Kidney (tissue), 14 donors: ENCODE results near the gene LAPTM5. TPM values are rescaled to one million over a fixed set of nuclear protein-coding genes. Genes with fewer than 3 reads are reported as not detected.

Experiments
- DNase-seq, 5 donors: peaks; one replicate each; pipeline ENCODE4 v3.0.0-alpha.2; 2013 to 2020
- FAIRE-seq: peaks from 2 replicates; lab custom pipeline; 2012; peaks lifted over from hg19 to GRCh38; lab: Jason Lieb, UNC
- H3K27ac ChIP-seq, 2 donors: one replicate each; pipeline ENCODE4 v1.7.0; 2013; ENCODE audit warnings: low read depth in 2 of 2, low read length in 2 of 2, inconsistent platforms in 1 of 2
- H3K27me3 ChIP-seq: one replicate; pipeline ENCODE4 v1.7.1; 2013; ENCODE audit warnings: low read length, inconsistent platforms; ENCODE audit not compliant: control insufficient read depth, insufficient read depth
- H3K36me3 ChIP-seq, 3 donors: one replicate each; pipeline versions ENCODE4 v1.7.0 to v1.7.1; 2013; ENCODE audit warnings: low read length in 3 of 3, control low read depth in 1 of 3, inconsistent platforms in 1 of 3; ENCODE audit not compliant: insufficient read depth in 3 of 3, control insufficient read depth in 2 of 3
- H3K4me1 ChIP-seq, 3 donors: one replicate each; pipeline versions ENCODE4 v1.7.0 to v1.7.1; 2013; ENCODE audit warnings: low read length in 3 of 3, inconsistent platforms in 1 of 3, low read depth in 1 of 3; ENCODE audit not compliant: control insufficient read depth in 2 of 3, insufficient read depth in 2 of 3
- H3K4me3 ChIP-seq, 3 donors: one replicate each; pipeline versions ENCODE4 v1.7.0 to v1.8.1; 2013; ENCODE audit warnings: low read length in 3 of 3, control low read depth in 1 of 3, inconsistent platforms in 1 of 3
- H3K9ac ChIP-seq, 3 donors: one replicate each; pipeline versions ENCODE4 v1.7.0 to v1.7.1; 2013; ENCODE audit warnings: low read length in 3 of 3, control low read depth in 1 of 3, inconsistent platforms in 1 of 3
- H3K9me3 ChIP-seq, 3 donors: one replicate each; pipeline versions ENCODE4 v1.7.0 to v1.7.1; 2013; ENCODE audit warnings: low read length in 3 of 3, control low read depth in 1 of 3, inconsistent platforms in 1 of 3; ENCODE audit not compliant: control insufficient read depth in 2 of 3, insufficient read depth in 1 of 3
- intact Hi-C: fragments of 100-400 bp; cut with DNase I; formaldehyde crosslinking; loops from one replicate; pipeline ENCODE4 v1.11.1; 2022
- polyA plus RNA-seq: library from polyadenylated mRNA; stranded (reverse); fragments of 350-450 nt; fragmentation: Illumina TruSeq; extraction: RNeasy Lipid Tissue Mini Kit (QIAGEN cat#74804); gene quantifications from one replicate; pipeline ENCODE4 v1.2.3, GENCODE V29; 2014; ENCODE audit warnings: low read depth, low replicate concordance; ENCODE audit not compliant: insufficient read depth
- total RNA-seq: library from RNA; stranded (reverse); fragmentation: NEBNext Ultra II Directional; extraction: Animal tissue kit (Norgen Biotek cat#: 25700); gene quantifications from one replicate; pipeline ENCODE4 v1.2.1, GENCODE V29; 2021
- TF ChIP-seq, protein P1 (sequence below): IDR thresholded peaks from 3 replicates; pipeline ENCODE4 v1.5.1; 2012; ENCODE audit warnings: mild to moderate bottlenecking, moderate library complexity, borderline replicate concordance; ENCODE audit not compliant: insufficient read depth; ENCODE audit errors: extremely low read depth
- donor health status: control.
- donor health status: control.
- donor health status: control.
- donor health status: control.
- donor health status: control.
- donor health status: DM: yes; HTN: yes; CAD: no.
- donor health status: Normal renal cell carcinoma (clear cell type).

LAPTM5 gene
- total and polyA plus RNA-seq, 2 donors from 2014 or later: 23.5 to 108 TPM

DNA sequence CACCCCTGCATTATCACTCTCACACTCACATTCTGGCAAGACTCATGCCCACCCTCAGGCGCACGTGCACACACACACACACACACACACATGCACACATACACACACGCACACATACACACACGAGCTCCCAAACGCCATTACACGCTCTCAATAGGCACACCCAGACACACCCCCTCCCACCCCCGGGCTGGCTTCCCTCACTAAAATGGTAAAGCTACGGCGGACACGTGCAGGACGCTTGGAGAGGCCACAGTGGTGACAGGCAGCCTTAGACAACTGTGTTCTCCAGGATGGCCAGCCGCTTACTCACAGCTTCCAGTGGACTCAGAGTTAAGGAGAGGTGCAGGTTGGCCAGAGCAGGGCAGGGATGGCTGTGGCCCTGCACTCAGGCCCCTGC lies 44.3 kb downstream of the LAPTM5 start:
- FAIRE-seq (no peak), DNase-seq (no peak)
- no peak overlapping the region for H3K9ac ChIP-seq
- no peaks in the 10 kb centered on the region for H3K4me1 ChIP-seq
- H3K27ac ChIP-seq: no peak overlapping the region
- H3K4me3 ChIP-seq: no peak overlapping the region
- intact Hi-C loops: no loop called here
- no peaks in the 10 kb centered on the region for H3K36me3 ChIP-seq
- no peaks in the 10 kb centered on the region for H3K27me3 ChIP-seq
- peaks cover 0 to 5% (median 0%) of the 10 kb centered on the region in 3 donors for H3K9me3 ChIP-seq
- TF ChIP-seq, protein P1, sequence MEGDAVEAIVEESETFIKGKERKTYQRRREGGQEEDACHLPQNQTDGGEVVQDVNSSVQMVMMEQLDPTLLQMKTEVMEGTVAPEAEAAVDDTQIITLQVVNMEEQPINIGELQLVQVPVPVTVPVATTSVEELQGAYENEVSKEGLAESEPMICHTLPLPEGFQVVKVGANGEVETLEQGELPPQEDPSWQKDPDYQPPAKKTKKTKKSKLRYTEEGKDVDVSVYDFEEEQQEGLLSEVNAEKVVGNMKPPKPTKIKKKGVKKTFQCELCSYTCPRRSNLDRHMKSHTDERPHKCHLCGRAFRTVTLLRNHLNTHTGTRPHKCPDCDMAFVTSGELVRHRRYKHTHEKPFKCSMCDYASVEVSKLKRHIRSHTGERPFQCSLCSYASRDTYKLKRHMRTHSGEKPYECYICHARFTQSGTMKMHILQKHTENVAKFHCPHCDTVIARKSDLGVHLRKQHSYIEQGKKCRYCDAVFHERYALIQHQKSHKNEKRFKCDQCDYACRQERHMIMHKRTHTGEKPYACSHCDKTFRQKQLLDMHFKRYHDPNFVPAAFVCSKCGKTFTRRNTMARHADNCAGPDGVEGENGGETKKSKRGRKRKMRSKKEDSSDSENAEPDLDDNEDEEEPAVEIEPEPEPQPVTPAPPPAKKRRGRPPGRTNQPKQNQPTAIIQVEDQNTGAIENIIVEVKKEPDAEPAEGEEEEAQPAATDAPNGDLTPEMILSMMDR: no peak

DNA sequence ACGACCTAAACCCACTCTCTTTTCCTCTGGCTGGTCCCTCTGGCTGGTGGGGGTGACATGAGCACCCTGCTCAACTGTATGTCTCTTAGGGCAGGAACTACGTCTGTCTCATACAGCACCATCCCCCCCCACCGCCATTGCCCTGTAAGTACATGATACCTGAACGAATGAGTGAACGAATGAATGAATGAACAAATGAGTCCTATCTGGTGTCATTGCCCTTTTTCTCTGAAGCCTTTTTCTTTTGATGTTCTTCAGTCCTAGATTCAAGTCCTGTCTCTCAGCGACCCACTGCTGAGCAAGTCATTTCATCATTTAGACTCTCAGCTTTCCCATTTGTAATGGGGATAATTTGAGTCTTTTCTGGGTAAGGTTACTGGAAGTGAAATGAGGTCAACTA lies 45.0 kb downstream of the LAPTM5 start:
- Histone ChIP-seq H3K36me3 (no peaks in the 10 kb centered on the region), H3K9me3 (peaks cover 0 to 5% (median 0%) of the 10 kb centered on the region in 3 donors), H3K4me3 (no peak overlapping the region), H3K4me1 (no peaks in the 10 kb centered on the region), H3K27ac (no peak overlapping the region), H3K9ac (no peak overlapping the region), H3K27me3 (no peaks in the 10 kb centered on the region)
- no peak for DNase-seq
- FAIRE-seq: no peak
- TF ChIP-seq, protein P1: no peak
- intact Hi-C loops: no loop called here

DNA sequence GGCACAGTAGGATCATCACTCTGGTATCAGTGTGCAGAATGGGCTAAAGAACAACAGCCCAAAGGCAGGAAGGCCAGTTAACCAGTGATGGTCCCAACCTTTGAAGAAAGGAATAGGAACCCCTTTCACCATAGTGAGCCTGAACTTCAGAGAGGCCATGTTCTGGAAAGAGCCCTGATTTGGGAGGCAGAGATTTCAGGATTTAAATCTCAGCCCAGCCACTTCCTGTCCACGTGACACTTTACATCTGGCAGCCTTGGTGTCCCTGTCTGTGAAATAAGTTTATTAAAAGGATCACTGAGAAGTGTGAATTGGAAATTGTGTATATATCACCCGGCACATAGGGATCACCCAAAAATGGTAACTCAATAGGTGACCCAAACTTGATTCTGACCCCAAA lies 47.2 kb downstream of the LAPTM5 start:
- no peaks in the 10 kb centered on the region for H3K4me1 ChIP-seq
- intact Hi-C loops: no loop called here
- no peaks in the 10 kb centered on the region for H3K27me3 ChIP-seq
- H3K36me3 ChIP-seq: no peaks in the 10 kb centered on the region
- TF ChIP-seq, protein P1: no peak
- H3K27ac ChIP-seq: no peak overlapping the region
- H3K9me3 ChIP-seq: peaks cover 0 to under 1% (median 0%) of the 10 kb centered on the region in 3 donors
- no peak for FAIRE-seq
- H3K4me3 ChIP-seq: no peak overlapping the region
- DNase-seq: no peak
- H3K9ac ChIP-seq: no peak overlapping the region

DNA sequence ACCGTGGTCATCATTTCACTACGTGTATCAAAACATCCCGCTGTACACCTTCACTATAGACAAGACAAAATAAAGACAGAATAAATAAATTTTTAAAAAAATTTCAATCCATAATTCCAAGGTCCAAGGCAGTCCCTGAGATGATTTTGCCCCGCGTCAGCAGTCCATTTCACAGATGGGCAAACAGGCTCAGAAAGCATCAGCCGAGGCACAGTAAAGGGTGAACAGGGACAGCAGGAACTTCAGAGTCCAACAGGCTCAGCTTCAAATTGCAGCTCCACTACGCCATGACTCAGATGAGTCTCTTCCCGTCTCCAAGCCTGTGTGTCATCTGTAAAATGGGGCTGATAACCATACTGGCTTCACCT lies 49.2 kb downstream of the LAPTM5 start:
- Histone ChIP-seq H3K4me3 (no peak overlapping the region), H3K27ac (no peak overlapping the region), H3K9ac (no peak overlapping the region), H3K9me3 (no peaks in the 10 kb centered on the region), H3K4me1 (no peaks in the 10 kb centered on the region), H3K27me3 (no peaks in the 10 kb centered on the region), H3K36me3 (no peaks in the 10 kb centered on the region)
- FAIRE-seq (no peak), DNase-seq (no peak)
- TF ChIP-seq, protein P1: no peak
- intact Hi-C loops: loop anchor here (10.0 kb wide), 1 partner anchor 1474 kb away; the partner anchor contains the start of genes MECR and PTPRU
